NCI-H226 (cell line): ENCODE results near the gene LGR5.
"Not testable (repeated sequence)": the region's sequence is repeated elsewhere in the genome, so short reads cannot be mapped to it uniquely, and the experiment has no call there.

Experiments
- DNase-seq: peaks from one replicate; pipeline ENCODE4 v3.0.0-alpha.2; 2015

LGR5 gene

GRCh38 chr12:71552728-71553501, 113.3 kb downstream of the LGR5 start:
- DNase-seq, result no peak

- no peak for DNase-seq
Measured at GRCh38 chr12:71555191-71555590, 115.6 kb downstream of the LGR5 start.

GRCh38 chr12:71555789-71556188, 116.2 kb downstream of the LGR5 start:
- not testable (repeated sequence) for DNase-seq

- no peak for DNase-seq
Measured at GRCh38 chr12:71556448-71556847, 116.8 kb downstream of the LGR5 start.

- DNase-seq, result peak; percentile 96
Measured at GRCh38 chr12:71556875-71557274, 117.3 kb downstream of the LGR5 start.

GRCh38 chr12:71558445-71558844, 118.8 kb downstream of the LGR5 start:
- peak; percentile 16 for DNase-seq

- no peak for DNase-seq
Measured at GRCh38 chr12:71562676-71563595, 123.3 kb downstream of the LGR5 start.

- no peak for DNase-seq
Measured at GRCh38 chr12:71565535-71565934, 125.9 kb downstream of the LGR5 start.

GRCh38 chr12:71566655-71567054, 127.1 kb downstream of the LGR5 start:
- DNase-seq, result no peak

- no peak for DNase-seq
Measured at GRCh38 chr12:71567537-71567936, 127.9 kb downstream of the LGR5 start.

GRCh38 chr12:71569885-71570284, 130.3 kb downstream of the LGR5 start:
- DNase-seq, result not testable (repeated sequence)

- no peak for DNase-seq
Measured at GRCh38 chr12:71576496-71576895, 136.9 kb downstream of the LGR5 start.

- no peak for DNase-seq
Measured at GRCh38 chr12:71578694-71579258, 139.2 kb downstream of the LGR5 start.

- peak; percentile 52 for DNase-seq
Measured at GRCh38 chr12:71581206-71581605, 141.6 kb downstream of the LGR5 start.

GRCh38 chr12:71582925-71583324, 143.3 kb downstream of the LGR5 start:
- no peak for DNase-seq

- DNase-seq, result no peak
Measured at GRCh38 chr12:71584356-71584755, 144.8 kb downstream of the LGR5 start.

GRCh38 chr12:71585218-71585617, 145.6 kb downstream of the LGR5 start:
- DNase-seq, result no peak

GRCh38 chr12:71587012-71587411, 147.4 kb downstream of the LGR5 start:
- no peak for DNase-seq

- no peak for DNase-seq
Measured at GRCh38 chr12:71589478-71589881, 149.9 kb downstream of the LGR5 start.

- no peak for DNase-seq
Measured at GRCh38 chr12:71591601-71592000, 152.0 kb downstream of the LGR5 start.

GRCh38 chr12:71592841-71593240, 153.2 kb downstream of the LGR5 start:
- DNase-seq, result no peak

GRCh38 chr12:71594214-71594948, 154.8 kb downstream of the LGR5 start:
- DNase-seq, result no peak

- no peak for DNase-seq
Measured at GRCh38 chr12:71599210-71599609, 159.6 kb downstream of the LGR5 start.
